Lower leg skin (tissue), 3 donors: ENCODE measurements around the gene ARHGAP15.

Experiments used
- POLR2A ChIP-seq, 2 donors: fragments of 450-650 bp; IDR thresholded peaks; one replicate each; pipeline ENCODE4 v1.6.1; 2016 to 2017; ENCODE audit warnings: antibody characterized with exemption in 2 of 2, mild to moderate bottlenecking in 1 of 2, moderate library complexity in 1 of 2
- TF ChIP-seq, protein P1 (sequence below), 3 donors: fragments of 450-650 bp; IDR thresholded peaks; one replicate each; pipeline ENCODE4 v1.5.1; 2016; ENCODE audit warnings: antibody characterized with exemption in 3 of 3, mild to moderate bottlenecking in 3 of 3, moderate library complexity in 2 of 3

DNA sequence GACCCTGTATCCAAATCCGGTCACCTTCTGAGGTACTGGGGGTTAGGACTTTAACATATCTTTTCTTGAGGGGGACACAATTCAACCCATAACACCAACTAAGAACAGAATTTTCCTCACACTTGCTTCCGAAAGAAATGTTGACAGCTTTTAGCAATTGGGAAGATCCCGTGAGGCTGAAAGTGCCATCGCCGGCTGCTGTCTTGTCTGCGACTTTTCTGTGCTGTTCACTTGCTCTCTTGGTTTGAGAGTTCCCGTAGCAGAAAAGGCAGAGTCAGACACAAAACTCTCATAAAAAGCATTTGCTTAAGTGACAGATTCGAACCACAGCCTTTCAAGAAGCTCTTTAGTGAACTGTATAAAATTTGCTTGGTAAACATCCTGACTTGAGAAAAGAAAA is 253.4 kb downstream of the ARHGAP15 start:
- TF ChIP-seq, protein P1, sequence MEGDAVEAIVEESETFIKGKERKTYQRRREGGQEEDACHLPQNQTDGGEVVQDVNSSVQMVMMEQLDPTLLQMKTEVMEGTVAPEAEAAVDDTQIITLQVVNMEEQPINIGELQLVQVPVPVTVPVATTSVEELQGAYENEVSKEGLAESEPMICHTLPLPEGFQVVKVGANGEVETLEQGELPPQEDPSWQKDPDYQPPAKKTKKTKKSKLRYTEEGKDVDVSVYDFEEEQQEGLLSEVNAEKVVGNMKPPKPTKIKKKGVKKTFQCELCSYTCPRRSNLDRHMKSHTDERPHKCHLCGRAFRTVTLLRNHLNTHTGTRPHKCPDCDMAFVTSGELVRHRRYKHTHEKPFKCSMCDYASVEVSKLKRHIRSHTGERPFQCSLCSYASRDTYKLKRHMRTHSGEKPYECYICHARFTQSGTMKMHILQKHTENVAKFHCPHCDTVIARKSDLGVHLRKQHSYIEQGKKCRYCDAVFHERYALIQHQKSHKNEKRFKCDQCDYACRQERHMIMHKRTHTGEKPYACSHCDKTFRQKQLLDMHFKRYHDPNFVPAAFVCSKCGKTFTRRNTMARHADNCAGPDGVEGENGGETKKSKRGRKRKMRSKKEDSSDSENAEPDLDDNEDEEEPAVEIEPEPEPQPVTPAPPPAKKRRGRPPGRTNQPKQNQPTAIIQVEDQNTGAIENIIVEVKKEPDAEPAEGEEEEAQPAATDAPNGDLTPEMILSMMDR (IDR thresholded peaks at IDR 0.05) = no peak
- TF ChIP-seq POLR2A (IDR thresholded peaks at IDR 0.05) = no peak
